Nephron progenitor cell (in vitro differentiated cells): ENCODE measurements around the gene RBMY1D.
"Not testable (repeated sequence)": the region's sequence is repeated elsewhere in the genome, so short reads cannot be mapped to it uniquely, and the experiment has no call there.

ENCODE experiments used
- DNase-seq: peaks from one replicate; pipeline ENCODE4 v3.0.0; 2021
- H3K27ac Mint-ChIP-seq: 2 replicates; pipeline ENCODE4 v1.8.0; 2021; ENCODE audit warnings: mild to moderate bottlenecking, moderate library complexity, mixed read lengths
- H3K27me3 Mint-ChIP-seq: 2 replicates; pipeline ENCODE4 v1.8.0; 2021; ENCODE audit warnings: mild to moderate bottlenecking, low read depth, mixed read lengths; ENCODE audit not compliant: poor library complexity
- H3K36me3 Mint-ChIP-seq: 2 replicates; pipeline ENCODE4 v1.8.0; 2021; ENCODE audit warnings: low read depth, mixed read lengths
- H3K4me1 Mint-ChIP-seq: 2 replicates; pipeline ENCODE4 v1.8.0; 2021; ENCODE audit warnings: mixed read lengths
- H3K4me3 Mint-ChIP-seq: 2 replicates; pipeline ENCODE4 v1.8.0; 2021; ENCODE audit warnings: mild to moderate bottlenecking, moderate library complexity, mixed read lengths
- H3K9me3 Mint-ChIP-seq: 2 replicates; pipeline ENCODE4 v1.8.0; 2021; ENCODE audit warnings: mild to moderate bottlenecking, moderate library complexity, mixed read lengths
- TF ChIP-seq, protein P1 (sequence below): fragments of 200-600 bp; sonication (generic); IDR thresholded peaks from 2 replicates; pipeline ENCODE4 v1.5.0; 2021; ENCODE audit warnings: antibody characterized with exemption

Gene RBMY1D

DNA sequence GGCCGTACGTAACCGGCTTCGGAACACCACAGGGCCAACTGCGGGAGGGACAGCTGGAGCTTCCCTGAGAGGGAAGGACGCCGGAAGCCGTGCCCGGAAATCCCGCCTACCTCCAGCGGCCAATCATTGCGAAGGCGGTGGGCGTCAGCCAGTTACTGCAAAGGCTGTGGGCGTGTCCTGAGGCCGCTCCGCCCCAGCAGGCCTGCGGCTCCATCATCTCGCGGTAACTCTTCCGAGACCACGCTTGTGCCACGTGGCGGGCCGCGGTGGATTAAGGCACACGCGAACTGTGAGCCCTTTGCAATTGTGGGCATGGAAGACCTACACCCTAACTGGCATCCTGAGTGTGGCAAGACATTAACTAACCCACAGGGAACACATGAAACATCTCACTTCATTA is at the start of gene RBMY1D:
Gene RBMY1D (minus strand): TSS at position 101 of the 400 bp plus-strand sequence. CDS start 2,013 bp downstream, outside the sequence.
- not testable (repeated sequence) for H3K36me3 Mint-ChIP-seq, DNase-seq, H3K4me1 Mint-ChIP-seq, H3K27ac Mint-ChIP-seq, H3K27me3 Mint-ChIP-seq, H3K4me3 Mint-ChIP-seq, H3K9me3 Mint-ChIP-seq

DNA sequence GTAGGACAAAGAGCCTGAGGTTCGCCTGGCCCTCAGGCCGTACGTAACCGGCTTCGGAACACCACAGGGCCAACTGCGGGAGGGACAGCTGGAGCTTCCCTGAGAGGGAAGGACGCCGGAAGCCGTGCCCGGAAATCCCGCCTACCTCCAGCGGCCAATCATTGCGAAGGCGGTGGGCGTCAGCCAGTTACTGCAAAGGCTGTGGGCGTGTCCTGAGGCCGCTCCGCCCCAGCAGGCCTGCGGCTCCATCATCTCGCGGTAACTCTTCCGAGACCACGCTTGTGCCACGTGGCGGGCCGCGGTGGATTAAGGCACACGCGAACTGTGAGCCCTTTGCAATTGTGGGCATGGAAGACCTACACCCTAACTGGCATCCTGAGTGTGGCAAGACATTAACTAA is 23.6 kb upstream of the RBMY1D start, which contains the start of gene RBMY1E:
Gene RBMY1E (minus strand): TSS at position 101 of the 400 bp plus-strand sequence. CDS start 1,978 bp downstream, outside the sequence.
- not testable (repeated sequence) for DNase-seq, H3K4me3 Mint-ChIP-seq, H3K9me3 Mint-ChIP-seq, H3K27ac Mint-ChIP-seq, H3K27me3 Mint-ChIP-seq, H3K4me1 Mint-ChIP-seq, H3K36me3 Mint-ChIP-seq

DNA sequence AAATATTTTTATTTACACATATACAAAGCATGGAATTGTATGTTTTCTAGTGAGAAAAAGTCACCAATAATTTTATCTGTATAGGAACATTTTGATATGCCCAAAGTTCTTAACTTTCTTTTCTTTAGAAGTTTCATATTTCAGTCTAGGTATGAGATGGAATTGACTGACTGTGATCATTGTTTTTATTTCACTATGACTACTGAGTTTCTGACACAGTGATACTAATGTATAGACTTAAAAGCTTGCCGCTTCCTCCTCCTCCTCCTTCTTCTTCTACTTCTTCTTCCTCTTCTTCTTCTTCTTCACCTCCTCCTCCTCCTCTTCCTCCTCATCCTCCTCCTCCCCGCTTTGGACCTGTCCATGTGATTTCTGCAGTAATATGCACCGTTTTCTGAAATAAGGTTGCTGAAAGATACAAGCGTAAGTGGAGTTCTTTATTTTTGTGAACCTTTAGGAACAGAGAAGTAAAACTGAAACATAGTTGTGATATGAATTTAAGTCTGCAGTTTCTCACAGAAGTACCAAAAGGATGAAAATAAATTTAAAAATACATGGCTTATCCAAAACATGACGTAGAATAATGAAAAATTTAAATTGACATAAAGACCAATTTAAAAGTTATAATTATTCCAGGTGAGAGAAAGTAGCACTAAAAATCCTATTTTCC is 24.8 kb downstream of the RBMY1D start:
- not testable (repeated sequence) for H3K27me3 Mint-ChIP-seq, H3K36me3 Mint-ChIP-seq, H3K4me3 Mint-ChIP-seq, DNase-seq, H3K4me1 Mint-ChIP-seq, H3K9me3 Mint-ChIP-seq, H3K27ac Mint-ChIP-seq

DNA sequence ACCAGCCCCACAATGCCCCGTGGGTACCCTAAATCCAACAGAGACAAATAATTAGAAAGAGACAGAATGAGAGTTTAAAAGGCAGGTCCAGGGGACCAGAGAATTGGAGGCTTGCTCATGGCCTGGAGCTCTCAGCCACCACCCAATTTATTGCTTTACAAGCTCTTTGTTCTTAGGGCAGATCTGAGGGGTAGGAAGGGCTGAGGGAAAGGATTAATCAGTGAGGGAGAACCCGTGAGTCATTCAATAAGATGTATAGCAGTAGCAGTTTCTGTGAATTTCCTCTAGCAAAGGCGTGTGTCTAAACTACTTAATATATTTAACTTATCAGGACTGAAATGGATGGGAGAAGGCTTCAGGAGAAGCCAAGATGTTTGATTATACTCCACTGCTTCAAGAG is 48.8 kb downstream of the RBMY1D start:
- TF ChIP-seq, protein P1, sequence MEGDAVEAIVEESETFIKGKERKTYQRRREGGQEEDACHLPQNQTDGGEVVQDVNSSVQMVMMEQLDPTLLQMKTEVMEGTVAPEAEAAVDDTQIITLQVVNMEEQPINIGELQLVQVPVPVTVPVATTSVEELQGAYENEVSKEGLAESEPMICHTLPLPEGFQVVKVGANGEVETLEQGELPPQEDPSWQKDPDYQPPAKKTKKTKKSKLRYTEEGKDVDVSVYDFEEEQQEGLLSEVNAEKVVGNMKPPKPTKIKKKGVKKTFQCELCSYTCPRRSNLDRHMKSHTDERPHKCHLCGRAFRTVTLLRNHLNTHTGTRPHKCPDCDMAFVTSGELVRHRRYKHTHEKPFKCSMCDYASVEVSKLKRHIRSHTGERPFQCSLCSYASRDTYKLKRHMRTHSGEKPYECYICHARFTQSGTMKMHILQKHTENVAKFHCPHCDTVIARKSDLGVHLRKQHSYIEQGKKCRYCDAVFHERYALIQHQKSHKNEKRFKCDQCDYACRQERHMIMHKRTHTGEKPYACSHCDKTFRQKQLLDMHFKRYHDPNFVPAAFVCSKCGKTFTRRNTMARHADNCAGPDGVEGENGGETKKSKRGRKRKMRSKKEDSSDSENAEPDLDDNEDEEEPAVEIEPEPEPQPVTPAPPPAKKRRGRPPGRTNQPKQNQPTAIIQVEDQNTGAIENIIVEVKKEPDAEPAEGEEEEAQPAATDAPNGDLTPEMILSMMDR = no peak
- Mint-ChIP-seq H3K27me3 (no peaks in the 10 kb centered on the region), H3K27ac (no peak overlapping the region), H3K4me3 (no peak overlapping the region), H3K4me1 (no peaks in the 10 kb centered on the region), H3K36me3 (no peaks in the 10 kb centered on the region), H3K9me3 (no peaks in the 10 kb centered on the region)
- DNase-seq = no peak

DNA sequence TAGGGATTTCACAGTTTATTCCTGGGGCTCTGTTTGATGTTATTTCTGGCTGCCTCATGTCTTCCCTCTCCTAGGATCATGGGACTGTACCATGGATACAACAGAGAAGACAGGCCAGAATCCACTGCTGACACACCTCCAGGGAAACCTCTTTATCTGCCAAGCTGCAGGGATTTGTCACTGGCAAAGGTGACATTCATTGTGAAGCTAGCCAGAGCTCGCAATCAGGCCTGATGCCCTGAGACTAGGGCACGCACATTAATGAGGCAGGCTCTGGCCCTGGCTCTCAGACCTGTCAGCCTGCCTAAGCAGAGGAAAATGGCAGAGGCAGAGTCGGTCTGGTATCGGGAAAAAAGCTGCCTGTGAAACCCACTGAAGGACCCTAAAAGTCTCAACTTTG is 52.2 kb downstream of the RBMY1D start:
- DNase-seq = no peak
- Mint-ChIP-seq H3K4me1 (no peaks in the 10 kb centered on the region), H3K36me3 (no peaks in the 10 kb centered on the region), H3K27ac (no peak overlapping the region), H3K4me3 (no peak overlapping the region), H3K9me3 (no peaks in the 10 kb centered on the region), H3K27me3 (no peaks in the 10 kb centered on the region)
- TF ChIP-seq, protein P1 = no peak

DNA sequence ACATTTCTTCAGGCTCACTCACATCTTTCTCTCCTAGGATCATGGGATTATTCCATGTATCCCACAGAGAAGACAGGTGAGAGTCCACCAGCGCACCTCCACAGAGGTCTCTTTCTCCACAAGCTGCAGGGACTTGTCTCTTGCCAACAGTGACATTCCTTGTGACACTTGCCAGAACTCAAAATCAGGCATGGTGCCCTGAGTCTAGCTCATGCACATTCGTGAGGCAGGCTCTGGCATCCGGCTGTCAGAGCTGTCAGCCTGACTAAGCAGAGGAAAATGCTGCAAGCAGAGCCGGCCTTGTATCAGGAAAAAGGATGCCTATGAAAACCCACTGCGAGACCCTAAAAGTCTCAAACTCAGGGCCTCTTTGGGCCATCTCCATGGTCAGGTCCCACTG is 54.8 kb downstream of the RBMY1D start:
- Mint-ChIP-seq H3K27ac (no peak overlapping the region), H3K27me3 (no peaks in the 10 kb centered on the region), H3K9me3 (no peaks in the 10 kb centered on the region), H3K4me3 (no peak overlapping the region), H3K4me1 (no peaks in the 10 kb centered on the region), H3K36me3 (no peaks in the 10 kb centered on the region)
- TF ChIP-seq, protein P1 = no peak
- no peak for DNase-seq

DNA sequence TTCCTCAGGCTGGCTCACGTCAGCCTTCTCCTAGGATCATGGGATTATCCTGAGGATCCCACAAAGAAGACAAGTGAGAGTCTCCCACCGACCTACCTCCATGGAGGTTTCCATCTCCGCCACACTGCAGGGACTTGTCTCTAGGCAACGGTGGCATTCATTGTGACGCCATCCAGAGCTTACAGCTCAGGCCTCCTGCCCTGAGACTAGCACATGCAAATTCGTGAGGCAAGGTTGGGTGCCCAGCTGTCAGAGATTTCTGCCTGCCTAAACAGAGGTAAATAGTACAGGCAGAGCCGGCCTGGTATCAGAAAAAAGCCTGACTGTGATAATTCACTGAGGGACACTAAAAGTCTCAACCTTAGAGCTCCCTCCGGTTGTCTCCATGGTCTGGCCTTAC is 58.0 kb downstream of the RBMY1D start:
- TF ChIP-seq, protein P1 = no peak
- no peaks in the 10 kb centered on the region for H3K4me1 Mint-ChIP-seq
- H3K9me3 Mint-ChIP-seq = no peaks in the 10 kb centered on the region
- no peaks in the 10 kb centered on the region for H3K36me3 Mint-ChIP-seq
- no peaks in the 10 kb centered on the region for H3K27me3 Mint-ChIP-seq
- DNase-seq = no peak
- no peak overlapping the region for H3K4me3 Mint-ChIP-seq
- H3K27ac Mint-ChIP-seq = no peak overlapping the region
